ENCODE data around the gene SMIM41. TPM values are rescaled to one million over a fixed set of nuclear protein-coding genes. Genes with fewer than 3 reads are reported as not detected.
A peak's percentile ranks its signal among the peaks of the same experiment; 100 is the strongest.

SMIM41 gene
- total RNA-seq, 4 donors from 2014 or later = 0.64 to 1.5 (median 0.80) TPM; not detected in 1

DNA sequence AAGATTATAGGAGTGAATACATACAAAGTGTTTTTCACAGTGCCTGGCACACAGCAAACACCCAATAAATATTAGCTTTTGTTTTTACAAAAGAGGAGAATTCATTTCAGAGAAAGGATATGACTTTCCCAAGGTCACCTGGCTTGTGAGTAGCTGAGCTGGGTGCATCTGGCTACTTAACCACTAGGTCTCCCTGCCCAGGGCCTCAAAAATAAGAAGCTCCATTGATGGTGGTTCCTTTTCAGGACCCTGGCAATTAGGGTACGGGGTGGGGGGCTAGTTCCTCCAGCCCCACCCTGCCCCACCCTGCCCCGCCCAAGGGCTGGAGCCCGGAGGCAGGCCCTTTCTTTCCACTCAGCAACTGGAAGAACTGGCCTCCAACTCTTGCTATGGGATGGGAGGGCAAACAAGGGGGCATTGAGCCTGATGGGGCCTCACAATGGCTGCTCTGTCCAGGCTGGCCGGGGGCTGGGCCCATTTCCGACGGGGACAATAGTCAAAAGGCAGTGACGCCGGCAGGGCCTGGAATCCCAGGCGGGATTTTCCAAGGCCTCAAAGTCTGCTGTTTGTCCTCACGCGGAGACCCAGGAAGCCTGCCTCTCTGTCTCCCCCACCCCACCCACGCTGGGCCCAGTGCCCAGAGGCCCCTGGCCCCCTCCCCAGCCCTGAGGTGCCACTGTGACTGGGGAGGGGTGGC lies 17.9 kb upstream of the SMIM41 start:
- H3K27ac ChIP-seq = peak overlapping the region; percentile 49 to 95 (median 68)

DNA sequence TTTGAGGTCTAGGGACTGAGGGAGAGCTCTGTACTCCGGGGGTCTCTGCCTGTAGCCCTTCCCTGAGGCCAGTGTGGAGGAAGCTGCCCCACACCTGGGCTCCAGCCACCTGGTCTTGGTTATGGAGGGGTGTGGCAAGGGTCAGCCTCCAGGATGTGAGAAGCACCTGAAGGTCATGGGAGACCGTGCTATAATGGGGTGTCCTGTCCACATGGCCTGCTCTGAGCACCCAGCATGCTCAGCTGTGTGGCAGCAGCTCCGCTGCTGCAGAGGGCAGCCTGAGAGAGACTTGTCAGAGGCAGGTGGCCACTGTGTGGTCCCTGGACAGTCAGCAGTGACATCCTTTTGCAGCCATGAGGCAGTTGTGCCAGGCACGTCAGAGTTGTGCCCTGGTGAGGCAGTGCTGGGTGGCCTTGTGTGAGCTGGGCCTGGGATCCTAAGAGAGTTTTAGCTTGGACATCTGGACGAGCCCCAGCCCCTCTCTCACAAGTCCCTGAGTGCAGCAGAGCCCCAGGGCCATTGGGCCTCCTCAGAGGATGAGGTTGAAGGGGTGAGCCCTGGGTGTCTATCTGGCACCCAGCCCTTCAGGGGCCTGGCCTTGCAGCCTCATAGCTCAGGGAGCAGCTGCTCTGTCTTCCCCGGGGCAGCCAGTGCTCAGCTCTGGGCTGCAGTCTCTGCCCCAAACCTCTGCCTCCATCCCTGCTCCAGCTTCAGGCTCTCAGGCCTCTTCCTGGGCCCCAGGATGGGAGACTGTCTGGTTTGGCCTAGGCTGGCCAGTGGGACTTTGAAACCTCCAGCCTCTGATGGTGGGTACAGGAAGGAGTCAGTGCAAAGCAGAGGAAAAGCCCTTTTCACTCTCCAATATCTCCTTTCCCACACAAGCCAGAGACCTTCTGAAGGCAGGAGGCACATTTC lies 17.1 kb upstream of the SMIM41 start:
- H3K36me3 ChIP-seq = peaks cover 0 to 2% (median 0%) of the 10 kb centered on the region in 4 donors
- intact Hi-C loops (cut with DNase I; ENCODE audit: low total_unique reads) (no loop called here), in situ Hi-C loops (cut with MboI; ENCODE audit: low pct_ligation_motif_present in 1 of 4, low pct_unique_long_range_greater_than_20kb in 1 of 4, low sequenced_read_pairs in 3 of 4) (no loop called here)
- no peaks in the 10 kb centered on the region for H3K27me3 ChIP-seq
- peaks cover 0 to 18% (median 6%) of the 10 kb centered on the region in 4 donors for H3K4me1 ChIP-seq
- TF ChIP-seq EP300 (IDR thresholded peaks at IDR 0.05; ENCODE audit: low read depth) (no peak), POLR2AphosphoS5 (IDR thresholded peaks at IDR 0.05) (no peak), POLR2A (IDR thresholded peaks at IDR 0.05) (no peak)
- TF ChIP-seq, protein P1, sequence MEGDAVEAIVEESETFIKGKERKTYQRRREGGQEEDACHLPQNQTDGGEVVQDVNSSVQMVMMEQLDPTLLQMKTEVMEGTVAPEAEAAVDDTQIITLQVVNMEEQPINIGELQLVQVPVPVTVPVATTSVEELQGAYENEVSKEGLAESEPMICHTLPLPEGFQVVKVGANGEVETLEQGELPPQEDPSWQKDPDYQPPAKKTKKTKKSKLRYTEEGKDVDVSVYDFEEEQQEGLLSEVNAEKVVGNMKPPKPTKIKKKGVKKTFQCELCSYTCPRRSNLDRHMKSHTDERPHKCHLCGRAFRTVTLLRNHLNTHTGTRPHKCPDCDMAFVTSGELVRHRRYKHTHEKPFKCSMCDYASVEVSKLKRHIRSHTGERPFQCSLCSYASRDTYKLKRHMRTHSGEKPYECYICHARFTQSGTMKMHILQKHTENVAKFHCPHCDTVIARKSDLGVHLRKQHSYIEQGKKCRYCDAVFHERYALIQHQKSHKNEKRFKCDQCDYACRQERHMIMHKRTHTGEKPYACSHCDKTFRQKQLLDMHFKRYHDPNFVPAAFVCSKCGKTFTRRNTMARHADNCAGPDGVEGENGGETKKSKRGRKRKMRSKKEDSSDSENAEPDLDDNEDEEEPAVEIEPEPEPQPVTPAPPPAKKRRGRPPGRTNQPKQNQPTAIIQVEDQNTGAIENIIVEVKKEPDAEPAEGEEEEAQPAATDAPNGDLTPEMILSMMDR (IDR thresholded peaks at IDR 0.05) = no peak
- 70% methylated on average over 6 of the region's 6 CpGs; no CpG with 5 or more reads in 1 of the 2 donors for whole genome bisulfite sequencing, 2 donors (ENCODE audit: low coverage in 1 of 2)
- H3K27ac ChIP-seq = peak overlapping the region; percentile 49 to 75 (median 65)
- no peaks in the 10 kb centered on the region for H3K9me3 ChIP-seq
- no peak overlapping the region for H3K4me3 ChIP-seq
- DNase-seq = no peak

More for the DNA sequence above, 17.9 kb upstream of the SMIM41 start:
- in situ Hi-C loops (cut with MboI; ENCODE audit: low pct_ligation_motif_present in 1 of 4, low pct_unique_long_range_greater_than_20kb in 1 of 4, low sequenced_read_pairs in 3 of 4) (no loop called here), intact Hi-C loops (cut with DNase I; ENCODE audit: low total_unique reads) (no loop called here)
- Histone ChIP-seq H3K9me3 (no peaks in the 10 kb centered on the region), H3K4me1 (peaks cover 0 to 18% (median 6%) of the 10 kb centered on the region in 4 donors), H3K36me3 (peaks cover 0 to 4% (median 0%) of the 10 kb centered on the region in 4 donors), H3K4me3 (no peak overlapping the region), H3K27me3 (no peaks in the 10 kb centered on the region)
- DNase-seq = no peak
- WGBS, 2 donors (ENCODE audit: low coverage in 1 of 2) = 66% methylated on average over 4 of the region's 12 CpGs; no CpG with 5 or more reads in 1 of the 2 donors
- TF ChIP-seq, protein P1 (IDR thresholded peaks at IDR 0.05) = no peak
- TF ChIP-seq POLR2AphosphoS5 (IDR thresholded peaks at IDR 0.05) (no peak), EP300 (IDR thresholded peaks at IDR 0.05; ENCODE audit: low read depth) (no peak), POLR2A (IDR thresholded peaks at IDR 0.05) (no peak)

DNA sequence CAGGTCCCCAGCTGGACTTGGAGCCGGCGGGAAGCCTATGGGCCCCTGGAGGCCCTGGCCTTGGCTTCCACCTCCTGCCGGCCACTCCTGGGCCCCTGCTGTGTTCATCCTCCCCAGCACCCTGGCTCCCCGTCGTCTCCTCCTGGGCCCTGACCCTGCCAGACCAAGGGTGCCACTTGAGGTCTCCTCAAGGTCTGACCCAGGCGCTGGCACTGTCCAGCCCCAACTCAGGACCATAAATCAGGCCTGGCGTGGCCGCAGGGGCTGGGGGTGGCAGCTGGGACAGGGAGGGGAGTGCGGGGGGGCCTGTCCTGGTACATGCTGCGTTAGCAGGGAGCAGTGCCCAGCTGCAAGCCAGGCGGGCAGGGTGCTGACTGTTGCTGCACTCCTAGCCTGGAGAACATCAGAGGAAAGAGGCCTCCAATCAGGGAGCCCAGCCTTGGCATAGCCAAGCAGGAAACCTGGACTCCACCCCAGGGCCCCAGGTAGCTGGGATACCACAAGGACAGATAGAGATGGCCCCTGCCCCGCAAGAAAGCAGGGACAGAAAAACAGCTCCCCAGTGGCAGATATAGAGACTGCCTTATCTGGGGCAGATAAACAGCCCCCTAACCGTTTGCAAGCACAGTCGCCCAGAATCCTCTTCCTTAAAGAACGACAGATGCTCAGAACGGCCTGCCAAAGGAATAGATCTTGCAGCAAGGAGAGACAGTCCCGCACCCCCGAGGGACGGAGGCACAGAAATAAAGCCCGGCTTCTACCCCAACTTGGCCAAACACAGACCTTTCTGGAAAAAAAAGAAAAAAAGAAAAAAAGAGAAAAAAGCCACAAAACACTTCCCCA lies 16.2 kb upstream of the SMIM41 start:
- H3K27me3 ChIP-seq = no peaks in the 10 kb centered on the region
- intact Hi-C loops (cut with DNase I; ENCODE audit: low total_unique reads) (no loop called here), in situ Hi-C loops (cut with MboI; ENCODE audit: low pct_ligation_motif_present in 1 of 4, low pct_unique_long_range_greater_than_20kb in 1 of 4, low sequenced_read_pairs in 3 of 4) (no loop called here)
- no peaks in the 10 kb centered on the region for H3K9me3 ChIP-seq
- TF ChIP-seq POLR2A (IDR thresholded peaks at IDR 0.05) (no peak), POLR2AphosphoS5 (IDR thresholded peaks at IDR 0.05) (no peak), EP300 (IDR thresholded peaks at IDR 0.05; ENCODE audit: low read depth) (no peak)
- TF ChIP-seq, protein P1 (IDR thresholded peaks at IDR 0.05) = no peak
- no peak for DNase-seq
- H3K27ac ChIP-seq = peak overlapping the region; percentile 49 to 75 (median 65)
- H3K36me3 ChIP-seq = no peaks in the 10 kb centered on the region
- WGBS, 2 donors (ENCODE audit: low coverage in 1 of 2) = 72 to 73% methylated on average over 9 to 20 of the region's 20 CpGs
- peaks cover 0 to 18% (median 6%) of the 10 kb centered on the region in 4 donors for H3K4me1 ChIP-seq
- H3K4me3 ChIP-seq = no peak overlapping the region
